Measurements from ENCODE around the gene PPEF1. TPM values are rescaled to one million over a fixed set of nuclear protein-coding genes. Genes with fewer than 3 reads are reported as not detected.
"Not testable (repeated sequence)": the region's sequence is repeated elsewhere in the genome, so short reads cannot be mapped to it uniquely, and the experiment has no call there.

PPEF1 gene
- total RNA-seq, 1 donor from 2014 or later = not detected

GRCh38 chrX:18721683-18722499 is 14.4 kb downstream of the PPEF1 start:
- Mint-ChIP-seq H3K27me3 (ENCODE audit: low read depth) (no peaks in the 10 kb centered on the region), H3K9me3 (no peaks in the 10 kb centered on the region), H3K27ac (no peak overlapping the region), H3K4me1 (ENCODE audit: low read depth) (no peaks in the 10 kb centered on the region), H3K4me3 (ENCODE audit: low read depth) (no peak overlapping the region), H3K36me3 (ENCODE audit: low read depth) (no peaks in the 10 kb centered on the region)
- DNase-seq (ENCODE audit: low spot score) = no peak
- intact Hi-C loops (cut with micrococcal nuclease) = no loop called here

- Mint-ChIP-seq H3K4me3 (ENCODE audit: low read depth) (no peak overlapping the region), H3K36me3 (ENCODE audit: low read depth) (no peaks in the 10 kb centered on the region), H3K4me1 (ENCODE audit: low read depth) (no peaks in the 10 kb centered on the region), H3K27me3 (ENCODE audit: low read depth) (no peaks in the 10 kb centered on the region), H3K9me3 (no peaks in the 10 kb centered on the region), H3K27ac (no peak overlapping the region)
- no peak for DNase-seq (ENCODE audit: low spot score)
- intact Hi-C loops (cut with micrococcal nuclease) = no loop called here
Observed at GRCh38 chrX:18722500-18723071, 15.1 kb downstream of the PPEF1 start.

- intact Hi-C loops (cut with micrococcal nuclease) = no loop called here
- no peaks in the 10 kb centered on the region for H3K27me3 Mint-ChIP-seq (ENCODE audit: low read depth)
- H3K4me1 Mint-ChIP-seq (ENCODE audit: low read depth) = no peaks in the 10 kb centered on the region
- no peaks in the 10 kb centered on the region for H3K9me3 Mint-ChIP-seq
- H3K27ac Mint-ChIP-seq = no peak overlapping the region
- no peak overlapping the region for H3K4me3 Mint-ChIP-seq (ENCODE audit: low read depth)
- H3K36me3 Mint-ChIP-seq (ENCODE audit: low read depth) = no peaks in the 10 kb centered on the region
- DNase-seq (ENCODE audit: low spot score) = no peak
Observed at GRCh38 chrX:18725310-18725943, 18.0 kb downstream of the PPEF1 start.

GRCh38 chrX:18733287-18733686 is 25.8 kb downstream of the PPEF1 start:
- Mint-ChIP-seq H3K4me3 (ENCODE audit: low read depth) (no peak overlapping the region), H3K4me1 (ENCODE audit: low read depth) (no peaks in the 10 kb centered on the region), H3K36me3 (ENCODE audit: low read depth) (no peaks in the 10 kb centered on the region), H3K27ac (no peak overlapping the region), H3K27me3 (ENCODE audit: low read depth) (no peaks in the 10 kb centered on the region), H3K9me3 (no peaks in the 10 kb centered on the region)
- intact Hi-C loops (cut with micrococcal nuclease) = no loop called here
- DNase-seq (ENCODE audit: low spot score) = no peak

- DNase-seq (ENCODE audit: low spot score); H3K27me3 Mint-ChIP-seq (ENCODE audit: low read depth); H3K4me1 Mint-ChIP-seq (ENCODE audit: low read depth): not testable (repeated sequence)
Observed at GRCh38 chrX:18739609-18740008, 32.2 kb downstream of the PPEF1 start.

GRCh38 chrX:18748499-18748898 is 41.1 kb downstream of the PPEF1 start:
- H3K4me3 Mint-ChIP-seq (ENCODE audit: low read depth) = no peak overlapping the region
- no peaks in the 10 kb centered on the region for H3K9me3 Mint-ChIP-seq
- DNase-seq (ENCODE audit: low spot score) = no peak
- H3K27me3 Mint-ChIP-seq (ENCODE audit: low read depth) = no peaks in the 10 kb centered on the region
- H3K36me3 Mint-ChIP-seq (ENCODE audit: low read depth) = no peaks in the 10 kb centered on the region
- no peaks in the 10 kb centered on the region for H3K4me1 Mint-ChIP-seq (ENCODE audit: low read depth)
- intact Hi-C loops (cut with micrococcal nuclease) = no loop called here
- no peak overlapping the region for H3K27ac Mint-ChIP-seq

More at GRCh38 chrX:18739609-18740008, 32.2 kb downstream of the PPEF1 start:
- intact Hi-C loops (cut with micrococcal nuclease); H3K27ac Mint-ChIP-seq; H3K36me3 Mint-ChIP-seq (ENCODE audit: low read depth); H3K9me3 Mint-ChIP-seq; H3K4me3 Mint-ChIP-seq (ENCODE audit: low read depth): not testable (repeated sequence)

- Mint-ChIP-seq H3K27me3 (ENCODE audit: low read depth) (no peaks in the 10 kb centered on the region), H3K4me1 (ENCODE audit: low read depth) (no peaks in the 10 kb centered on the region), H3K36me3 (ENCODE audit: low read depth) (no peaks in the 10 kb centered on the region), H3K9me3 (no peaks in the 10 kb centered on the region), H3K27ac (no peak overlapping the region), H3K4me3 (ENCODE audit: low read depth) (no peak overlapping the region)
- no peak for DNase-seq (ENCODE audit: low spot score)
- intact Hi-C loops (cut with micrococcal nuclease) = no loop called here
Observed at GRCh38 chrX:18753631-18754030, 46.2 kb downstream of the PPEF1 start.

- no peak for DNase-seq (ENCODE audit: low spot score)
- H3K4me3 Mint-ChIP-seq (ENCODE audit: low read depth) = no peak overlapping the region
- no peaks in the 10 kb centered on the region for H3K9me3 Mint-ChIP-seq
- no peaks in the 10 kb centered on the region for H3K4me1 Mint-ChIP-seq (ENCODE audit: low read depth)
- no peak overlapping the region for H3K27ac Mint-ChIP-seq
- no peaks in the 10 kb centered on the region for H3K36me3 Mint-ChIP-seq (ENCODE audit: low read depth)
- no peaks in the 10 kb centered on the region for H3K27me3 Mint-ChIP-seq (ENCODE audit: low read depth)
- intact Hi-C loops (cut with micrococcal nuclease) = no loop called here
Observed at GRCh38 chrX:18755651-18756050, 48.2 kb downstream of the PPEF1 start.

GRCh38 chrX:18757956-18758932 is 50.8 kb downstream of the PPEF1 start:
- no peak for DNase-seq (ENCODE audit: low spot score)
- no peaks in the 10 kb centered on the region for H3K27me3 Mint-ChIP-seq (ENCODE audit: low read depth)
- no peak overlapping the region for H3K27ac Mint-ChIP-seq
- no peak overlapping the region for H3K4me3 Mint-ChIP-seq (ENCODE audit: low read depth)
- no peaks in the 10 kb centered on the region for H3K9me3 Mint-ChIP-seq
- no peaks in the 10 kb centered on the region for H3K4me1 Mint-ChIP-seq (ENCODE audit: low read depth)
- H3K36me3 Mint-ChIP-seq (ENCODE audit: low read depth) = no peaks in the 10 kb centered on the region
- intact Hi-C loops (cut with micrococcal nuclease) = no loop called here

GRCh38 chrX:18761750-18762149 is 54.3 kb downstream of the PPEF1 start:
- no peaks in the 10 kb centered on the region for H3K36me3 Mint-ChIP-seq (ENCODE audit: low read depth)
- no peaks in the 10 kb centered on the region for H3K4me1 Mint-ChIP-seq (ENCODE audit: low read depth)
- no peak overlapping the region for H3K27ac Mint-ChIP-seq
- H3K4me3 Mint-ChIP-seq (ENCODE audit: low read depth) = no peak overlapping the region
- no peaks in the 10 kb centered on the region for H3K9me3 Mint-ChIP-seq
- H3K27me3 Mint-ChIP-seq (ENCODE audit: low read depth) = no peaks in the 10 kb centered on the region
- DNase-seq (ENCODE audit: low spot score) = no peak
- intact Hi-C loops (cut with micrococcal nuclease) = no loop called here

GRCh38 chrX:18763106-18763505 is 55.7 kb downstream of the PPEF1 start:
- DNase-seq (ENCODE audit: low spot score); H3K4me1 Mint-ChIP-seq (ENCODE audit: low read depth); H3K36me3 Mint-ChIP-seq (ENCODE audit: low read depth); H3K4me3 Mint-ChIP-seq (ENCODE audit: low read depth); H3K27me3 Mint-ChIP-seq (ENCODE audit: low read depth); intact Hi-C loops (cut with micrococcal nuclease); H3K9me3 Mint-ChIP-seq; H3K27ac Mint-ChIP-seq: not testable (repeated sequence)

- H3K9me3 Mint-ChIP-seq = peaks cover 7% of the 10 kb centered on the region
- DNase-seq (ENCODE audit: low spot score) = no peak
- H3K27me3 Mint-ChIP-seq (ENCODE audit: low read depth) = no peaks in the 10 kb centered on the region
- intact Hi-C loops (cut with micrococcal nuclease) = no loop called here
- no peak overlapping the region for H3K27ac Mint-ChIP-seq
- no peaks in the 10 kb centered on the region for H3K36me3 Mint-ChIP-seq (ENCODE audit: low read depth)
- H3K4me3 Mint-ChIP-seq (ENCODE audit: low read depth) = no peak overlapping the region
- no peaks in the 10 kb centered on the region for H3K4me1 Mint-ChIP-seq (ENCODE audit: low read depth)
Observed at GRCh38 chrX:18769364-18769763, 61.9 kb downstream of the PPEF1 start.

All from activated T-helper 2 cell treated with anti-CD3 and anti-CD28 coated beads, Interferon-gamma antibody, Interleukin-2, Interleukin-4, amounts not matched to agents 10 μg/mL and 5 μg/mL and 100 μg/mL, durations not matched to agents 14 hours and 24 hours and 36 hours (primary cell).